Measurements from ENCODE around the gene ARHGAP24. TPM values are rescaled to one million over a fixed set of nuclear protein-coding genes. Genes with fewer than 3 reads are reported as not detected.

Gene ARHGAP24
- total RNA-seq, 1 experiment from 2014 or later = 17.4 TPM

GRCh38 chr4:85966373-85966772 is 491.4 kb downstream of the ARHGAP24 start:
- no peaks in the 10 kb centered on the region for H3K9me3 ChIP-seq (ENCODE audit: control insufficient read depth, insufficient read depth, low read depth, low read length)
- no peak overlapping the region for H3K27ac ChIP-seq (ENCODE audit: low read length)
- no peak overlapping the region for H3K4me3 ChIP-seq (ENCODE audit: low read depth in 2 of 2, low read length in 2 of 2)
- in situ Hi-C loops (cut with HindIII; ENCODE audit: low pct_unique_long_range_greater_than_20kb, low sequenced_read_pairs) (no loop called here), intact Hi-C loops (cut with micrococcal nuclease; ENCODE audit: unreplicated experiment) (loop anchor here (5.0 to 10.0 kb wide), 2 partner anchors 139 to 882 kb away; no protein-coding TSS in a partner anchor)
- CTCF ChIA-PET = interaction anchor here (0.6 kb wide), 1 partner anchor 143 kb away, joined by 6 read pairs; no protein-coding TSS in a partner anchor
- DNase-seq (ENCODE audit: low read depth, low spot score) = no peak
- TF ChIP-seq REST (IDR thresholded peaks at IDR 0.05; ENCODE audit: insufficient read depth in 1 of 2, low read depth in 2 of 2, low read length in 1 of 2) (no peak), CTCF (IDR thresholded peaks at IDR 0.05) (no peak), POLR2AphosphoS5 (IDR thresholded peaks at IDR 0.05; ENCODE audit: low read depth, low read length) (no peak), SIN3A (IDR thresholded peaks at IDR 0.05; ENCODE audit: borderline replicate concordance, insufficient read depth, low read depth, low read length) (no peak), TCF7L2 (IDR thresholded peaks at IDR 0.05; ENCODE audit: low read depth, low read length) (no peak)
- no peak for ATAC-seq
- POLR2A ChIA-PET = no interaction called here
- no peaks in the 10 kb centered on the region; the same call in 1 of the 2 replicates for H3K4me1 ChIP-seq (ENCODE audit: control insufficient read depth, insufficient read depth, low read length)
- H3K27me3 ChIP-seq (ENCODE audit: control insufficient read depth, insufficient read depth, low read length) = no peaks in the 10 kb centered on the region
- H3K36me3 ChIP-seq (ENCODE audit: control insufficient read depth, insufficient read depth, low read length) = no peaks in the 10 kb centered on the region; the same call in 1 of the 2 replicates
- no TSS peak for BruUV-seq (replicated peaks)

DNA sequence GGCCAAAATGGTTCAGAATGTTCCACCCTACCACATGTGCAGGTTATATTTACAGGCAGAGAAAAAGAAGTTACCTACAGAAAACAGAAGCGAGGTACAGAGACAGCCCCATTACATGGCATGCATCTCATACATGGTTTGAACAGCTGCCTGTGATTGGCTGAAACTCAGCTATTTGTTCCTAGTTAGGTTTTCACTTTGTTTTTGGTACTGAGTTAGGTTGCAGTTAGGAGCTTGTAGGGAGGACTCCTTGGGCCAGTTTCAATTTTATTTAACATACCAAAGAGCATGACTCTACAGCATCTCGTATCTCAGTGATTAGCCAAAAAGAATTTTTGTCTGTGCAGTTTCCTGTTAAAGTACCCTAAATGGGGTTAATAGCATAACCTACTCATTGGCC is 492.9 kb downstream of the ARHGAP24 start:
- H3K36me3 ChIP-seq (ENCODE audit: control insufficient read depth, insufficient read depth, low read length) = no peaks in the 10 kb centered on the region
- ATAC-seq (no peak), DNase-seq (ENCODE audit: low read depth, low spot score) (no peak)
- in situ Hi-C loops (cut with HindIII; ENCODE audit: low pct_unique_long_range_greater_than_20kb, low sequenced_read_pairs) = no loop called here
- POLR2A ChIA-PET = no interaction called here
- H3K9me3 ChIP-seq (ENCODE audit: control insufficient read depth, insufficient read depth, low read depth, low read length) = no peaks in the 10 kb centered on the region
- TF ChIP-seq SIN3A (IDR thresholded peaks at IDR 0.05; ENCODE audit: borderline replicate concordance, insufficient read depth, low read depth, low read length) (no peak), CTCF (IDR thresholded peaks at IDR 0.05) (no peak), REST (IDR thresholded peaks at IDR 0.05; ENCODE audit: insufficient read depth in 1 of 2, low read depth in 2 of 2, low read length in 1 of 2) (no peak), POLR2AphosphoS5 (IDR thresholded peaks at IDR 0.05; ENCODE audit: low read depth, low read length) (no peak), TCF7L2 (IDR thresholded peaks at IDR 0.05; ENCODE audit: low read depth, low read length) (no peak)
- intact Hi-C loops (cut with micrococcal nuclease; ENCODE audit: unreplicated experiment) = loop anchor here (2.0 to 10.0 kb wide), 3 partner anchors 141 to 883 kb away; no protein-coding TSS in a partner anchor
- BruUV-seq (replicated peaks) = no TSS peak
- H3K4me3 ChIP-seq (ENCODE audit: low read depth in 2 of 2, low read length in 2 of 2) = no peak overlapping the region
- no peaks in the 10 kb centered on the region for H3K27me3 ChIP-seq (ENCODE audit: control insufficient read depth, insufficient read depth, low read length)
- CTCF ChIA-PET = no interaction called here
- H3K27ac ChIP-seq (ENCODE audit: low read length) = no peak overlapping the region
- no peaks in the 10 kb centered on the region; the same call in 1 of the 2 replicates for H3K4me1 ChIP-seq (ENCODE audit: control insufficient read depth, insufficient read depth, low read length)
